ENCODE measurements around the gene CNTN5.

GRCh38 chr11:100066399-100066798 lies 1045.7 kb downstream of the CNTN5 start:
- TF ChIP-seq, protein P1, sequence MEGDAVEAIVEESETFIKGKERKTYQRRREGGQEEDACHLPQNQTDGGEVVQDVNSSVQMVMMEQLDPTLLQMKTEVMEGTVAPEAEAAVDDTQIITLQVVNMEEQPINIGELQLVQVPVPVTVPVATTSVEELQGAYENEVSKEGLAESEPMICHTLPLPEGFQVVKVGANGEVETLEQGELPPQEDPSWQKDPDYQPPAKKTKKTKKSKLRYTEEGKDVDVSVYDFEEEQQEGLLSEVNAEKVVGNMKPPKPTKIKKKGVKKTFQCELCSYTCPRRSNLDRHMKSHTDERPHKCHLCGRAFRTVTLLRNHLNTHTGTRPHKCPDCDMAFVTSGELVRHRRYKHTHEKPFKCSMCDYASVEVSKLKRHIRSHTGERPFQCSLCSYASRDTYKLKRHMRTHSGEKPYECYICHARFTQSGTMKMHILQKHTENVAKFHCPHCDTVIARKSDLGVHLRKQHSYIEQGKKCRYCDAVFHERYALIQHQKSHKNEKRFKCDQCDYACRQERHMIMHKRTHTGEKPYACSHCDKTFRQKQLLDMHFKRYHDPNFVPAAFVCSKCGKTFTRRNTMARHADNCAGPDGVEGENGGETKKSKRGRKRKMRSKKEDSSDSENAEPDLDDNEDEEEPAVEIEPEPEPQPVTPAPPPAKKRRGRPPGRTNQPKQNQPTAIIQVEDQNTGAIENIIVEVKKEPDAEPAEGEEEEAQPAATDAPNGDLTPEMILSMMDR (IDR thresholded peaks at IDR 0.05), result no peak
- TF ChIP-seq EZH2 (IDR thresholded peaks at IDR 0.05; ENCODE audit: borderline replicate concordance, insufficient read depth, low read depth, low read length, poor library complexity, severe bottlenecking), result no peak

All from B cell (primary cell).